Thyroid gland (tissue), 4 donors: Measurements from ENCODE around the gene ALDH3A2. TPM values are rescaled to one million over a fixed set of nuclear protein-coding genes. Genes with fewer than 3 reads are reported as not detected.

Experiments
- DNase-seq, 2 donors: peaks; one replicate each; pipeline ENCODE4 v3.0.0-alpha.2; 2019
- H3K27ac ChIP-seq, 3 donors: fragments of 200-600 bp; sonication (generic); 1 replicate in 2 of 3; 2 replicates in 1 of 3; pipeline ENCODE4 v1.5.1; 2016 to 2019; ENCODE audit warnings: mild to moderate bottlenecking in 1 of 3, moderate library complexity in 1 of 3
- H3K27me3 ChIP-seq: fragments of 200-600 bp; sonication (generic); one replicate; pipeline ENCODE4 v1.5.1; 2019
- H3K36me3 ChIP-seq, 2 donors: fragments of 200-600 bp; sonication (generic); one replicate each; pipeline ENCODE4 v1.5.1; 2016 to 2019
- H3K4me1 ChIP-seq, 2 donors: fragments of 200-600 bp; sonication (generic); one replicate each; pipeline ENCODE4 v1.5.1; 2017 to 2019
- H3K4me3 ChIP-seq, 3 donors: fragments of 200-600 bp; sonication (generic); replicated peaks in 1 of 3; 1 replicate in 2 of 3; 2 replicates in 1 of 3; pipeline ENCODE4 v1.5.1; 2016; ENCODE audit warnings: mild to moderate bottlenecking in 1 of 3
- H3K9me3 ChIP-seq: fragments of 200-600 bp; sonication (generic); one replicate; pipeline ENCODE4 v1.5.1; 2017
- POLR2A ChIP-seq, 2 donors: fragments of 450-650 bp; IDR thresholded peaks; one replicate each; pipeline ENCODE4 v1.6.1; 2017; ENCODE audit warnings: antibody characterized with exemption in 2 of 2, mild to moderate bottlenecking in 2 of 2, moderate library complexity in 1 of 2
- WGBS, 2 donors: methylation state at CpG; one replicate each; pipeline ENCODE4 v1.1.5; 2017; 5-methylcytosine and 5-hydroxymethylcytosine counted together
- intact Hi-C: fragments of 100-400 bp; cut with DNase I; formaldehyde crosslinking; loops from one replicate; pipeline ENCODE4 v1.15.1; 2023
- total RNA-seq, 4 donors: library from RNA; depleted of rRNA; stranded (reverse); fragments of >200 nt; gene quantifications; one replicate each; pipeline ENCODE4 v1.2.3, GENCODE V29; 2016
- TF ChIP-seq, protein P1 (sequence below), 6 experiments: fragments of 200-600 bp in 3 of 6; fragments of 450-650 bp in 3 of 6; sonication (generic) in 3 of 6; IDR thresholded peaks; one replicate each; pipeline ENCODE4 v1.5.1; 2016 to 2019; ENCODE audit warnings: antibody characterized with exemption in 6 of 6, mild to moderate bottlenecking in 2 of 6, inconsistent platforms in 1 of 6, moderate library complexity in 1 of 6

ALDH3A2 gene
- total RNA-seq, 4 donors from 2014 or later, result 198 to 566 (median 366) TPM

DNA sequence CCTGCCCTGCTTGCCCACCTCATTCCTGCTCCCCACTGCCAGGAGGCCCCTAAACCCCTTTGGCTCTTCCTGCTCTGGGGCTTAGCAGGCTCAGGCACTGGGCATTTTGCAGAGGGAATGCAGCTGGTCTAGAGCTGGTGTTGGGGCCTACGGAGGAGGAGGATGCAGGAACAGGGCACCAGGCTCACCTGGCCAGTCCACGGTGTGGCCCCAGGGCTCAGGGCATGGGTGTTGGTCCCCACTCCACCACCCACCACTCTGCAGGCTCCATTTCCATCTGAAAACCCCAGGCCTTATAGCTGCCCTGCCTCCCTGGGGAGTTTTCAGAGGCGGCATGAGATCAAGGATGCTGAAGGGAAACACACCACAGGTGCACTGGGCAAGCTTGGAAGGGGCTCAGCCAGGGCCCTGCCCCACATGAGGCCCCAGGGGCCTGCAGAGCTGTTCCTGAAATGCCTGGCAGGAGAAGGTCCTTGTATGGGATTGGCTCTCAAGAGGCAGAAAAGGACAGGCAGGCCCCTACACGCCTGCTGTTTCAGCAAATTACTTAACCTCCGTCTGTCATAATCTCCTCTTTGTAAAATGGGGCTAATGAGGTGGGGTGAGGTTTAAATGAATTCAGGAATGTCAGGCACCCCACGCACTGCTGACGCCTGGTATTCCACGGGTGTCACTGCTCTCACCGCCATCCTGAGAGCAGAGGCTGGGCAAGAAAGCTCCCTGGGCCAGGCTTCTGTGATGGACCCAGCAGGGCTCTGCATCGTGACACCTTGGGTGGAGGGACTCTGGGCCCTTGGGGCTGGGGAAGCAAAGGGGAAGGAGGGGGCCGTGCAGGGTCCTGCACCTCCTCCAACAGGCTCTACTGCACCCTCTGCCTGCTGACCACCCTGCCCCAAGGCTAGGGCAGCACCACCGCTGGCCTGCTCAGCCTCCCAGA is 58.5 kb downstream of the ALDH3A2 start:
- 73 to 82% methylated on average over 7 to 9 of the region's 12 CpGs for WGBS, 2 donors
- H3K27ac ChIP-seq, result no peak overlapping the region
- DNase-seq, result no peak

DNA sequence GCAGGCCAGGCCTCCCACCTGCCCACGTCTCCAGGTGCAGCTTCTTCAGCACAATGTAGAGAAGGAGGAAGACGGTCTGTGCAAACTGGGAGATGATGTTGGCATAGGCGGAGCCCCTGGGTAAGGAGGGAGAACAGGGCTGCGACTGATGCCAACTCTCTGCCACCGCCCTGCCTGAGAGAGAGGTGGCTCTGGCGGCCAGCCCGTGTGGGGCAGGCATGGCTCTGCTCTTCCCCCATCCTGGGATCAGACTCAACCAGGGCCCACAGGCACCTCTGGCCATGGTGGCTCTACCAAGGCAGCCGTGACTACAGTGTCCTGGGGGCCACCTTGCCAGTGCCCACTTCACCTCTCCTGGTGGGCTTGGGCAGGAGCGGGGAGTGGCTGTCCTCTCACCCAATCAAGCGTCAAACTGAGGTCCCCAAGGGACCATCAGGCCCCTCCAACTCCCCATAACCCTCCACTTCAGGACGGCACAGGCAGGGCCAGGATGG is 59.2 kb downstream of the ALDH3A2 start:
- Histone ChIP-seq H3K27me3 (no peaks in the 10 kb centered on the region), H3K36me3 (no peaks in the 10 kb centered on the region), H3K9me3 (no peaks in the 10 kb centered on the region), H3K27ac (no peak overlapping the region), H3K4me3 (no peak overlapping the region), H3K4me1 (peaks cover 18 to 32% of the 10 kb centered on the region in 2 donors)
- intact Hi-C loops, result no loop called here
- 59% methylated on average over 8 of the region's 11 CpGs; no CpG with 5 or more reads in 1 of the 2 donors for WGBS, 2 donors
- TF ChIP-seq, protein P1, sequence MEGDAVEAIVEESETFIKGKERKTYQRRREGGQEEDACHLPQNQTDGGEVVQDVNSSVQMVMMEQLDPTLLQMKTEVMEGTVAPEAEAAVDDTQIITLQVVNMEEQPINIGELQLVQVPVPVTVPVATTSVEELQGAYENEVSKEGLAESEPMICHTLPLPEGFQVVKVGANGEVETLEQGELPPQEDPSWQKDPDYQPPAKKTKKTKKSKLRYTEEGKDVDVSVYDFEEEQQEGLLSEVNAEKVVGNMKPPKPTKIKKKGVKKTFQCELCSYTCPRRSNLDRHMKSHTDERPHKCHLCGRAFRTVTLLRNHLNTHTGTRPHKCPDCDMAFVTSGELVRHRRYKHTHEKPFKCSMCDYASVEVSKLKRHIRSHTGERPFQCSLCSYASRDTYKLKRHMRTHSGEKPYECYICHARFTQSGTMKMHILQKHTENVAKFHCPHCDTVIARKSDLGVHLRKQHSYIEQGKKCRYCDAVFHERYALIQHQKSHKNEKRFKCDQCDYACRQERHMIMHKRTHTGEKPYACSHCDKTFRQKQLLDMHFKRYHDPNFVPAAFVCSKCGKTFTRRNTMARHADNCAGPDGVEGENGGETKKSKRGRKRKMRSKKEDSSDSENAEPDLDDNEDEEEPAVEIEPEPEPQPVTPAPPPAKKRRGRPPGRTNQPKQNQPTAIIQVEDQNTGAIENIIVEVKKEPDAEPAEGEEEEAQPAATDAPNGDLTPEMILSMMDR (IDR thresholded peaks at IDR 0.05), result no peak
- TF ChIP-seq POLR2A (IDR thresholded peaks at IDR 0.05), result no peak
- DNase-seq, result peak; percentile 45 to 55

More for the DNA sequence above, 58.5 kb downstream of the ALDH3A2 start:
- Histone ChIP-seq H3K4me1 (peaks cover 21 to 39% of the 10 kb centered on the region in 2 donors), H3K4me3 (no peak overlapping the region), H3K27me3 (no peaks in the 10 kb centered on the region), H3K9me3 (no peaks in the 10 kb centered on the region), H3K36me3 (no peaks in the 10 kb centered on the region)
- intact Hi-C loops, result no loop called here
- TF ChIP-seq POLR2A (IDR thresholded peaks at IDR 0.05), result no peak
- TF ChIP-seq, protein P1 (IDR thresholded peaks at IDR 0.05), result no peak

DNA sequence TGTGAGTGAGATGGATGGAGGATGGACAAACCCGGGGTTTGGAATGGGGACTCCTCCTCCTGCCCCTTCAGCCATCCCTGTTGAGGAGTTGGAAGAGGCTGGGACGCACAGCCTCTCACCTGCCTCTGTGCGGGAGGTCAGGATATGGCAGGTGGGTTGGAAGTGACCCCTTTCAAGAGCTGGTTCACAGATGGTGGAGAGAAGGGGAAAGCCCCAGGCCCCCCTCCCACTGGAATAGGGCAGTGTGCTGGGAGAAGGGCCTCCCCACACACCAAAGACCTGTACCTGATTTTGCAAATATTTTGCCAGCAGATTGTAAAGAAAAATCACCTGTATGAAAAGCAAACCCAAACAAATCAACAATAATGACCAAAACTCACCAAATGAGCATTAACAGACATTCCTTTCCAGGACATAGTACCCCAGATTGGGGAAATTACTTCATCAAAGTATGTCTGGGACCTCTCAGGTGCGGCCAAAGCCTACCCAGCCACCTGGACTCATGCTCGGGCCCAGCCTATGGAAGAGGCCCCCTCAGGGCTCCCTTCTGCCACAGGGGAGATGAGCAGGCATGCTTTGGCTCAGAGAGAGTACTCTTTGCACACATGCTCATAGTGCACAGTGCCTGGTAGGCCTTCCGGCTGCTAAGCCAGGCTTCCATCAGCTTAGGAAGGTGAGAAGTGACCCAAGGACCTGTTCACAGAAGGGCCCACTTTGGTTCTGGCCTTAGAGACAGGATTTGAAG is 60.1 kb downstream of the ALDH3A2 start:
- H3K27me3 ChIP-seq, result no peaks in the 10 kb centered on the region
- no peak for DNase-seq
- no peak overlapping the region for H3K27ac ChIP-seq
- peaks cover 10 to 24% of the 10 kb centered on the region in 2 donors for H3K4me1 ChIP-seq
- H3K9me3 ChIP-seq, result no peaks in the 10 kb centered on the region
- intact Hi-C loops, result no loop called here
- WGBS, 2 donors, result 87 to 100% methylated on average over 5 to 6 of the region's 6 CpGs
- TF ChIP-seq, protein P1 (IDR thresholded peaks at IDR 0.05), result no peak
- TF ChIP-seq POLR2A (IDR thresholded peaks at IDR 0.05), result no peak
- no peaks in the 10 kb centered on the region for H3K36me3 ChIP-seq
- no peak overlapping the region for H3K4me3 ChIP-seq

DNA sequence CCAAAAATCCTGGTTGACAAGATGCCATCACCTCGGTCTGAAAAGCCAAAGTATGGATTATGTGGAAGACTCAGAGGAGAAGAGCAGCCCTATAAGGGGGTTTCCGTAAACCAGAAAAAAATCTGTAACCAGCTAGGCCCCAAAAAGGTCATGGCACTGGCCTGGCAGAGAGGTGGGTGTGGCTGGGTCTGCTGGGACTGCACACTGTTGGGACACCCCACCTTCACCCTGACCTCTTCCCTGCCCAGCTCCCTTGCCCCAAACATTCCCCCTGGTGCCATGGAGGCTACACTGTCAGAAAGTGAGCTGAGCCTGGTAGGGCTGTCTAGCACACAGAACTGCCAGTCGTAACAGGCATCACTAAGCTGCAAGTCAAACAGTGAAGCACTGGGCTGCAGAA is 61.3 kb downstream of the ALDH3A2 start:
- H3K4me3 ChIP-seq, result no peak overlapping the region
- H3K27ac ChIP-seq, result no peak overlapping the region
- WGBS, 2 donors, result 93 to 95% methylated on average over 3 of the region's 3 CpGs
- H3K27me3 ChIP-seq, result no peaks in the 10 kb centered on the region
- no peaks in the 10 kb centered on the region for H3K9me3 ChIP-seq
- TF ChIP-seq, protein P1 (IDR thresholded peaks at IDR 0.05), result no peak
- no peak for TF ChIP-seq POLR2A (IDR thresholded peaks at IDR 0.05)
- peaks cover 4 to 20% of the 10 kb centered on the region in 2 donors for H3K4me1 ChIP-seq
- H3K36me3 ChIP-seq, result no peaks in the 10 kb centered on the region
- intact Hi-C loops, result no loop called here
- DNase-seq, result no peak
